Astrocyte (in vitro differentiated cells and primary cell): Measurements from ENCODE around the gene RBMXL3. TPM values are rescaled to one million over a fixed set of nuclear protein-coding genes. Genes with fewer than 3 reads are reported as not detected.

Source experiments
- DNase-seq: peaks from one replicate; pipeline ENCODE4 v3.0.0-alpha.2; 2010; ENCODE audit warnings: low read depth
- FAIRE-seq: peaks from 2 replicates; lab custom pipeline; 2011; peaks lifted over from hg19 to GRCh38; lab: Jason Lieb, UNC
- H2AFZ ChIP-seq: 2 replicates; pipeline ENCODE4 v1.6.0; 2012; ENCODE audit warnings: low read depth, low read length, inconsistent platforms
- H3K27ac ChIP-seq: 2 replicates; pipeline ENCODE4 v1.5.1; 2011; ENCODE audit warnings: low read depth, low read length, inconsistent platforms
- H3K27me3 ChIP-seq: 2 replicates; pipeline ENCODE4 v1.6.0; 2011; ENCODE audit warnings: low read length, inconsistent platforms; ENCODE audit not compliant: insufficient read depth
- H3K36me3 ChIP-seq: 2 replicates; pipeline ENCODE4 v1.5.1; 2011; ENCODE audit warnings: low read length, inconsistent platforms; ENCODE audit not compliant: insufficient read depth
- H3K4me1 ChIP-seq: 2 replicates; pipeline ENCODE4 v1.5.1; 2011; ENCODE audit warnings: low read length, inconsistent platforms; ENCODE audit not compliant: insufficient read depth
- H3K4me2 ChIP-seq: 2 replicates; pipeline ENCODE4 v1.6.0; 2012; ENCODE audit warnings: low read length, inconsistent platforms
- H3K4me3 ChIP-seq: 2 replicates; pipeline ENCODE4 v1.5.1; 2011; ENCODE audit warnings: low read depth, mild to moderate bottlenecking, low read length, inconsistent platforms; ENCODE audit not compliant: insufficient read depth
- H3K79me2 ChIP-seq: 2 replicates; pipeline ENCODE4 v1.6.0; 2012; ENCODE audit warnings: mild to moderate bottlenecking, low read length, inconsistent platforms; ENCODE audit not compliant: insufficient read depth
- H3K9ac ChIP-seq: 2 replicates; pipeline ENCODE4 v1.6.0; 2012; ENCODE audit warnings: mild to moderate bottlenecking, low read length, inconsistent platforms
- H3K9me3 ChIP-seq: 2 replicates; pipeline ENCODE4 v1.5.1; 2012; ENCODE audit warnings: low read depth, mild to moderate bottlenecking, low read length, inconsistent platforms; ENCODE audit not compliant: insufficient read depth
- H4K20me1 ChIP-seq: 2 replicates; pipeline ENCODE4 v1.6.0; 2012; ENCODE audit warnings: low read length, inconsistent platforms; ENCODE audit not compliant: insufficient read depth
- H3K27ac Mint-ChIP-seq: one replicate; pipeline ENCODE4 v1.8.0; 2021; ENCODE audit warnings: mild to moderate bottlenecking, mixed read lengths; ENCODE audit not compliant: unreplicated experiment
- H3K27me3 Mint-ChIP-seq: one replicate; pipeline ENCODE4 v1.8.0; 2021; ENCODE audit warnings: low read depth, mixed read lengths; ENCODE audit not compliant: unreplicated experiment
- H3K36me3 Mint-ChIP-seq: one replicate; pipeline ENCODE4 v1.8.0; 2021; ENCODE audit warnings: low read depth, mixed read lengths; ENCODE audit not compliant: unreplicated experiment
- H3K4me1 Mint-ChIP-seq: one replicate; pipeline ENCODE4 v1.8.0; 2021; ENCODE audit warnings: low read depth, mixed read lengths; ENCODE audit not compliant: unreplicated experiment
- H3K4me3 Mint-ChIP-seq: one replicate; pipeline ENCODE4 v1.8.0; 2021; ENCODE audit warnings: mild to moderate bottlenecking, moderate library complexity, mixed read lengths; ENCODE audit not compliant: unreplicated experiment
- H3K9me3 Mint-ChIP-seq: one replicate; pipeline ENCODE4 v1.8.0; 2021; ENCODE audit warnings: mild to moderate bottlenecking, mixed read lengths; ENCODE audit not compliant: unreplicated experiment
- EZH2 ChIP-seq: IDR thresholded peaks from 2 replicates; pipeline ENCODE4 v1.6.1; 2012; ENCODE audit warnings: mild to moderate bottlenecking, low read length, inconsistent platforms; ENCODE audit not compliant: insufficient read depth
- total RNA-seq: library from RNA; stranded (reverse); gene quantifications from 2 replicates; pipeline ENCODE4 v1.2.1, GENCODE V29; 2021
- TF ChIP-seq, protein P1 (sequence below): IDR thresholded peaks from 2 replicates; pipeline ENCODE4 v1.5.1; 2011; ENCODE audit warnings: low read depth, mild to moderate bottlenecking, inconsistent platforms, low read length, moderate library complexity; ENCODE audit not compliant: insufficient read depth

RBMXL3 gene
- total RNA-seq, 1 donor from 2014 or later: not detected

DNA sequence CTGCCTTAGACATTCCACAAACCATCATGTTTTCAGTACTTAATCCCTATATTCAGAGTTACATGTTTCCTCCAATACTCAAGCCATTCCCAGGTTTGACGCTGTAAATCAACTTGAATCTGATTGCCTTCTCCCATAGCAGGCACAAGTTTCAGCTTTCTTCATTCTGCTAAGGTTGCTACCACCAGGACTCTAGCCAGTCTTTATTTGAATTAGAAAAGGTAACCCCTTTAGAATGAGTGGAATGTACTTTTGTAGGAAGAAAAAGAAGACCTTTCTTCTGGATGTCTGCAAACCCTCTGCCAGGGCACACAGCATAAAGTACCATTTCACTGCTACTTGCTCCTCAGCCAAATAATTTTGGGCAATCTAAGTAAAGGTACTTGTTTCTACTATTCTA lies 10.7 kb upstream of the RBMXL3 start:
- Mint-ChIP-seq H3K4me3 (no peak overlapping the region), H3K9me3 (no peaks in the 10 kb centered on the region), H3K4me1 (no peaks in the 10 kb centered on the region), H3K27me3 (no peaks in the 10 kb centered on the region), H3K36me3 (peaks cover 6% of the 10 kb centered on the region), H3K27ac (no peak overlapping the region)
- Histone ChIP-seq H4K20me1 (no peaks in the 10 kb centered on the region), H3K4me2 (no peak overlapping the region), H3K79me2 (no peaks in the 10 kb centered on the region), H2AFZ (no peak overlapping the region), H3K36me3 (no peaks in the 10 kb centered on the region), H3K4me3 (no peak overlapping the region), H3K4me1 (no peaks in the 10 kb centered on the region), H3K9me3 (no peaks in the 10 kb centered on the region), H3K27ac (no peak overlapping the region), H3K9ac (no peak overlapping the region), H3K27me3 (no peaks in the 10 kb centered on the region)
- DNase-seq (no peak), FAIRE-seq (peak; percentile 80)
- no peak for TF ChIP-seq EZH2
- TF ChIP-seq, protein P1, sequence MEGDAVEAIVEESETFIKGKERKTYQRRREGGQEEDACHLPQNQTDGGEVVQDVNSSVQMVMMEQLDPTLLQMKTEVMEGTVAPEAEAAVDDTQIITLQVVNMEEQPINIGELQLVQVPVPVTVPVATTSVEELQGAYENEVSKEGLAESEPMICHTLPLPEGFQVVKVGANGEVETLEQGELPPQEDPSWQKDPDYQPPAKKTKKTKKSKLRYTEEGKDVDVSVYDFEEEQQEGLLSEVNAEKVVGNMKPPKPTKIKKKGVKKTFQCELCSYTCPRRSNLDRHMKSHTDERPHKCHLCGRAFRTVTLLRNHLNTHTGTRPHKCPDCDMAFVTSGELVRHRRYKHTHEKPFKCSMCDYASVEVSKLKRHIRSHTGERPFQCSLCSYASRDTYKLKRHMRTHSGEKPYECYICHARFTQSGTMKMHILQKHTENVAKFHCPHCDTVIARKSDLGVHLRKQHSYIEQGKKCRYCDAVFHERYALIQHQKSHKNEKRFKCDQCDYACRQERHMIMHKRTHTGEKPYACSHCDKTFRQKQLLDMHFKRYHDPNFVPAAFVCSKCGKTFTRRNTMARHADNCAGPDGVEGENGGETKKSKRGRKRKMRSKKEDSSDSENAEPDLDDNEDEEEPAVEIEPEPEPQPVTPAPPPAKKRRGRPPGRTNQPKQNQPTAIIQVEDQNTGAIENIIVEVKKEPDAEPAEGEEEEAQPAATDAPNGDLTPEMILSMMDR: no peak

DNA sequence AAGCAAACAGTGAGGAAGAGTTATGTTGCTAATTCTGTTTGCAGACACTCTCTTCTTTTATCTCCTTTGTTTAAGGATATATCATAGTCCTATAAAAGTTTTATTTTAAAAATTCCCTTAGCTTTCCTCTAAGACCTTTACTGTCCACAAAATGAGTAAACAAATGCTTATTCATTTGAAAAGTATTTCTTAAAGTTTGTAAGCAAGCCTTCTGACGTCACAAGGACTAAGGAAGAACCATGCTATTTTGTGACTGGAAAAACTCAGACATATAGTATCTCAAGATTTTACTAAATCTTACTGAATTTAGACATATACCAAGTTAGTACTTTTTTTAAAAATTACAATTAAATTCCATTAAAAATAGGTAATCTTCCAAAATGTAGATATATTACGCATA lies 5.2 kb upstream of the RBMXL3 start:
- FAIRE-seq (no peak), DNase-seq (peak; percentile 2)
- no peaks in the 10 kb centered on the region for H3K9me3 Mint-ChIP-seq
- no peak overlapping the region for H3K4me3 Mint-ChIP-seq
- Histone ChIP-seq H3K4me2 (no peak overlapping the region), H3K9me3 (no peaks in the 10 kb centered on the region), H3K27ac (no peak overlapping the region), H3K27me3 (no peaks in the 10 kb centered on the region), H3K79me2 (no peaks in the 10 kb centered on the region), H3K9ac (no peak overlapping the region), H4K20me1 (no peaks in the 10 kb centered on the region), H2AFZ (no peak overlapping the region), H3K36me3 (no peaks in the 10 kb centered on the region), H3K4me1 (no peaks in the 10 kb centered on the region), H3K4me3 (no peak overlapping the region)
- H3K27ac Mint-ChIP-seq: no peak overlapping the region
- no peaks in the 10 kb centered on the region for H3K27me3 Mint-ChIP-seq
- H3K4me1 Mint-ChIP-seq: no peaks in the 10 kb centered on the region
- no peak for TF ChIP-seq EZH2
- TF ChIP-seq, protein P1: no peak
- H3K36me3 Mint-ChIP-seq: no peaks in the 10 kb centered on the region

DNA sequence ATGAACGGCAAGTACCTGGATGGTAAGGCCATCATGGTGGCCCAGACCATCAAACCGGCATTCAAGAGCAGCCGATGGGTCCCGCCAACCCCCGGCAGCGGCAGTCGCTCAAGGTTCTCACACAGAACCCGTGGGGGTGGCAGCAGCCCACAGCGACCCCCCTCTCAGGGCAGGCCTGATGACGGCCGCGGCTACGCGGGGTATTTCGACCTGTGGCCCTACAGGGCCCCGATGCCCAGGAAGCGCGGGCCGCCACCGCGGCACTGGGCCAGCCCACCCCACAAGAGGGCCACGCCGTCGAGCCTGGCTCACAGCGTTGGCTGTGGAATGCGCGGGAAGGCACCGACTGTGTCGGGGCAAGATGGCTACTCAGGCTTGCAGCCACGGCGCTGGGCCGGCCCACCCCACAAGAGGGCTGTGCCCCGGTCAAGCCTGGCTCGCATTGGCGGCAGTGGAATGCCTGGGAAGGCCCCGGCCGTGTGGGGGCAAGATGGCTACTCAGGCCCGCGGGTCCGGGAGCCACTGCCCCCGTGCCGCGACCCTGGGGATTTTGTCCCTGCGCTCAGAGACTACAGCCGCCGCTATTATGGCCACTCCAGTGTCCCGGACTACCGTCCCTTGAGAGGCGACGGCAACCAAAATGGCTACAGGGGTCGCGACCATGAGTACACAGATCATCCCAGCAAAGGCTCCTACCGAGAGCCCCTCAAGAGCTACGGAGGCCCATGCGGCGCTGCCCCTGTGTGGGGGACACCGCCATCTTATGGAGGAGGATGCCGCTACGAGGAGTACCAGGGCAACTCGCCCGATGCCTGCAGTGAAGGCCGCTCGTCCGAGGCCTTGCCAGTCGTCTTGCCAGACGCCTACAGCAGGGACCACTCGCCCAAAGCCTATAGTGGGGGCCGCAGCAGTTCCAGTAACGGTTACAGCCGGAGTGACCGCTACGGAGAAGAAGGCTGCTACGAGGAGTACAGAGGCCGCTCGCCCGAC lies 731 bp downstream of the RBMXL3 start:
- no peaks in the 10 kb centered on the region for H3K9me3 Mint-ChIP-seq
- TF ChIP-seq, protein P1: no peak
- no peak for TF ChIP-seq EZH2
- no peaks in the 10 kb centered on the region for H3K27me3 Mint-ChIP-seq
- H3K36me3 Mint-ChIP-seq: no peaks in the 10 kb centered on the region
- FAIRE-seq (no peak), DNase-seq (no peak)
- no peak overlapping the region for H3K4me3 Mint-ChIP-seq
- Histone ChIP-seq H2AFZ (no peak overlapping the region), H3K36me3 (no peaks in the 10 kb centered on the region), H3K4me1 (no peaks in the 10 kb centered on the region), H3K4me2 (no peak overlapping the region), H3K9me3 (no peaks in the 10 kb centered on the region), H3K9ac (no peak overlapping the region), H4K20me1 (no peaks in the 10 kb centered on the region), H3K27ac (no peak overlapping the region), H3K79me2 (no peaks in the 10 kb centered on the region), H3K4me3 (no peak overlapping the region), H3K27me3 (no peaks in the 10 kb centered on the region)
- no peak overlapping the region for H3K27ac Mint-ChIP-seq
- H3K4me1 Mint-ChIP-seq: no peaks in the 10 kb centered on the region
